Ovary (tissue), 3 donors: Measurements from ENCODE around the gene PIK3R1.

Experiments
- EP300 ChIP-seq: sonication (generic); formaldehyde crosslinking; IDR thresholded peaks from one replicate; pipeline ENCODE4 v1.6.1; 2017; ENCODE audit warnings: antibody characterized with exemption
- POLR2A ChIP-seq: fragments of 450-650 bp; IDR thresholded peaks from one replicate; pipeline ENCODE4 v1.6.1; 2017; ENCODE audit warnings: antibody characterized with exemption, mild to moderate bottlenecking, moderate library complexity
- TF ChIP-seq, protein P1 (sequence below), 3 donors: fragments of 450-650 bp in 2 of 3; fragments of 200-600 bp in 1 of 3; IDR thresholded peaks; one replicate each; pipeline versions ENCODE4 v1.5.1 to v1.8.0; 2016 to 2022; ENCODE audit warnings: antibody characterized with exemption in 3 of 3, mild to moderate bottlenecking in 1 of 3
- donor health status: DM: no; HTN: no; CAD: no.

DNA sequence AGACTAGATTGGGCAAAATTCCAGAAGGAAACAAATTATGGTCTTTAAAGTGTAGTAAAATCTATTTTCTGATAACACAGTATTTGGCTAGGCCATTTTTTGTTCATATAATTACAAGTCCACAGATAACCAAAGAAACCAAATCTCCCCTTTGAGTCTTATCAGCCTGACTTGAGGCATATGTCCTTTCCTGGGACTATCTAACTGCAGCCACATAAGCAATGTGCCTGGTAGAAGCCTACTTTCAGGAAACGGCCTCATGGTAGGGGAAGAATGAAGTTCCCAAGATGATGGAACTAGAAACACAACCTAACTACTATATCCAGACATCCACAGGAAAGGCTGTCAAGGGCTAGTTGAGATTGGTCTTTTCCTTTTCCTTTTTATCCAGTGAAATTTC lies 130.0 kb downstream of the PIK3R1 start:
- TF ChIP-seq POLR2A (no peak), EP300 (no peak)
- TF ChIP-seq, protein P1, sequence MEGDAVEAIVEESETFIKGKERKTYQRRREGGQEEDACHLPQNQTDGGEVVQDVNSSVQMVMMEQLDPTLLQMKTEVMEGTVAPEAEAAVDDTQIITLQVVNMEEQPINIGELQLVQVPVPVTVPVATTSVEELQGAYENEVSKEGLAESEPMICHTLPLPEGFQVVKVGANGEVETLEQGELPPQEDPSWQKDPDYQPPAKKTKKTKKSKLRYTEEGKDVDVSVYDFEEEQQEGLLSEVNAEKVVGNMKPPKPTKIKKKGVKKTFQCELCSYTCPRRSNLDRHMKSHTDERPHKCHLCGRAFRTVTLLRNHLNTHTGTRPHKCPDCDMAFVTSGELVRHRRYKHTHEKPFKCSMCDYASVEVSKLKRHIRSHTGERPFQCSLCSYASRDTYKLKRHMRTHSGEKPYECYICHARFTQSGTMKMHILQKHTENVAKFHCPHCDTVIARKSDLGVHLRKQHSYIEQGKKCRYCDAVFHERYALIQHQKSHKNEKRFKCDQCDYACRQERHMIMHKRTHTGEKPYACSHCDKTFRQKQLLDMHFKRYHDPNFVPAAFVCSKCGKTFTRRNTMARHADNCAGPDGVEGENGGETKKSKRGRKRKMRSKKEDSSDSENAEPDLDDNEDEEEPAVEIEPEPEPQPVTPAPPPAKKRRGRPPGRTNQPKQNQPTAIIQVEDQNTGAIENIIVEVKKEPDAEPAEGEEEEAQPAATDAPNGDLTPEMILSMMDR (IDR thresholded peaks at IDR 0.05), result no peak
